ENCODE results near the gene CA4. TPM values are rescaled to one million over a fixed set of nuclear protein-coding genes. Genes with fewer than 3 reads are reported as not detected.
A peak's percentile ranks its signal among the peaks of the same experiment; 100 is the strongest.
"Not testable (repeated sequence)": the region's sequence is repeated elsewhere in the genome, so short reads cannot be mapped to it uniquely, and the experiment has no call there.

Gene CA4
- total RNA-seq, 1 donor from 2014 or later, result not detected

DNA sequence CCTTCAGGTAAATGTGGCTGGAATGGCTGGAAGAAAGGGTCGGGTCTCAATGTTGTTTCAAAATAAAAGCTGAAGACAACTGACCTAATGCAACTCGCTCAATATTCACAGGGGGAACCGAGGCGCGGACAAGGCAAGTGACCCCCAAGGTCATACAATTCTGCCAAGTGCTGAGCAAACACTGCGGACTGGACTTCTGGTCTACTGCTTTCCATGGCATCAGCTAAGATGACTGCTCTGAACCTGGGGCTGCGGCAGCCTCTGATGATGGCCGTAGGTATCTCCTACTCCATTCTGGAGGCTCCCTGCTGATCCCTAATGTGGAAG, 21.9 kb downstream of the CA4 start:
- no peak for DNase-seq (ENCODE audit: low read depth)

DNA sequence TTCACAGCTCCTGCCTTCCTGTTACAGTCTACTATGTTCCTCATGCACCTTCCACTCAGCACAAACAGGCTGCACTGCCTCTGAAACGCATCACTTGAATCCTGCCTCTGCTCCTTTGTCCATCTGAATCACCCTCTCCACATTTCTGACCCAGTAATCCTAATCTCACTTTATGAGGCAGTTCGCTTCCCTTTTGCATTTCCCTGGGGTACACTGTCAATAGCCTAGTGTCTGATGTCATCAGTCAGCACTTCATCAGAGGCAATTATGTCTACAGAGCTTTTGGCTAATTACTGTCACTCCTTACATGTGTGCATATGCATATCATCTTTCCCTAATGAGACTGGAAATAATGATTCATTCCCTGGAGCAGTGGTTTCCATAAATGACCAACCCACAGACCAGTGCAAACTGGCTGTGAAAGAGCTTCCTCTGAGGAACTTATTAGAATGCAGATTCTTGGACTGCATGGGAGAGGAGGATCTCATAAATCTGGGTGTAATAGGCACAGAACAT, 23.6 kb downstream of the CA4 start:
- DNase-seq (ENCODE audit: low read depth), result peak; percentile 61

DNA sequence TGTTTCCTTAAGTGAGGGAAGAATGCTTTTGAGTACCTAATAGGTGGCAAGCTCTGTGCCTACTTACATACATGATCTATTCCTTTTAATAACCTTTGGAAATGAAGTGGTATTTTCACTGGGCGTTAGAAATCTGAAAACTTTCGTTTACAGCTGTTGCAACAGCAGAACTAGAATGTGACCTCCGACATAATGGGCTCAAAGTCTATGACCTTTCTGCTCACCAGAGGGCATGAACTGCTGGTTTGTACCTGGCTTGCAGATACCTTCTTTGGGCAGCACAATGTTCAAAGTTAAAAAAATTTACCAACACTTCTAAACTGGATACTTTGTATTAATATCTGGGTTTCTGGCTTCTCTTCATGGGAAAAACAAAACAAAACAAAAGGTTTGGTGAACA, 24.3 kb downstream of the CA4 start:
- no peak for DNase-seq (ENCODE audit: low read depth)

DNA sequence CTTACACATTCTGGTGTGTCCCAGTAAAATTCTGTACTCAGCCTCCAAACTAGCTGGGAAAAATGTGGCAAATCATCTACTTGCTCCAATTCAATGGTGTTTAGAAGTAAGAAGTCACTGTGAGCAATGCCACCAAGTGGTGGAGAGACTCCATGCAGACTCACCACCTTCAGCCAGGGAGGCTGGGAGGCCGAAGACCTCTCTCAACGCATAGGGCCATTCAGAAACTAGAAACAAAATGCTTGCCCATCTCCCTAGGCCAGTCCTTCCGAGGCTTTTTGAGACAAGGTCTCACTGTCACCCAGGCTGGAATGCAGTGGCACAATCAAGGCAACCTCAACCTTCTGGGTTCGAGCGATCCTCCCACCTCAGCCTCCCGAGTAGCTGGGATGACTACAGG, 25.0 kb downstream of the CA4 start:
- DNase-seq (ENCODE audit: low read depth), result not testable (repeated sequence)

DNA sequence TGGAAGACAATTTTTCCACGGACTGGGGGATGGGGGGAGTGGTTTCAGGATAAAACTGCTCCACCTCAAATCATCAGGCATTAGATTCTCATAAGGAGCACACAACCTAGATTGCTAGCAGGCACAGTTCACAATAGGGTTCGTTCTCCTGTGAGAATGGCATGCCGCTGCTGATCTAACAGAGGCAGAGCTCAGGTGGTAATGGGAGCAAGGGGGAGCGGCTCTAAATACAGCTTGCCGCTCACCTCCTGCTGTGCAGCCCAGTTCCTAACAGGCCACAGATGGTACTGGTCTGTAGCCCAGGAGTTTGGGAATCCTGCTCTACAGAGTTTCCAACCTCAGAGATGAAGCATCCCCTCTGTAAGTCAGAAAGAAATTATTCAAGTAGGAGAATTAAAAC, 27.0 kb downstream of the CA4 start:
- DNase-seq (ENCODE audit: low read depth), result not testable (repeated sequence)

DNA sequence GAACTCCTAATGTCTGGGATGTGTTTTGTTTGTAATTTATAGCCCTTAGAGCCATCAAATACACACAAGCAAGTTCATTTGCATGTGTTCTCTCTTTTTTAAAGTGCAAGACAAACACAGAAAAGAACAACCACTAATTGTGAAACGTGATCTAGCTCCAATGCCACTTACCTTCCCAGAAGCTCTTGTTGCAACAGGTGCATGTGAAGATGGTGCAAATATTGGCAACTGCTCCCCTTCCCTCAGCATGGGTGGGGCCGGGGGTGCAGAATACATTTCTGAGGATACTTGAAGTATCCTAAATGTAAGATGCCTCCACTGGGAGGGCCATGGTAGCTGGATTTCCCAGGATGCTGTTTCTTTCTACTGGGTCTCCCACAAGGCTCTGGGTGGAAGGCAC, 28.4 kb downstream of the CA4 start:
- DNase-seq (ENCODE audit: low read depth), result peak; percentile 55

DNA sequence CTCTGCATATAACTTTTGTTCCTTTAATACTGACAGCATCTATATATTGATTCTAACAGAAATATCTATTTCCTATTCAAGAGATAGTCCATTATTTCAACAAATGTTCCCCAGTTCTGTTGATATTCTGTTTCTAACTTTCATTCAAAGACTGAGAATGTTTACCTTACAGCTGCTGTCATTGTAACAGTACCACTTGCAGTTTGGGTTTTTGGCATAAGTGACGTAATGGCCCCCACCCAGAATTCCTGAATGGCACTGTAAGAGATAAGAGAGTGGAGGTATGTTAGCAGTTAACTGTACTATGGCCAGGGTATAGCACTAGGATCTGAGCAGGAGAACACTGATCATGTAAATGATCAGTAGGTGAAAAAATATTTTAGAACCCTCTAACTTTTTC, 30.6 kb downstream of the CA4 start:
- DNase-seq (ENCODE audit: low read depth), result not testable (repeated sequence)

DNA sequence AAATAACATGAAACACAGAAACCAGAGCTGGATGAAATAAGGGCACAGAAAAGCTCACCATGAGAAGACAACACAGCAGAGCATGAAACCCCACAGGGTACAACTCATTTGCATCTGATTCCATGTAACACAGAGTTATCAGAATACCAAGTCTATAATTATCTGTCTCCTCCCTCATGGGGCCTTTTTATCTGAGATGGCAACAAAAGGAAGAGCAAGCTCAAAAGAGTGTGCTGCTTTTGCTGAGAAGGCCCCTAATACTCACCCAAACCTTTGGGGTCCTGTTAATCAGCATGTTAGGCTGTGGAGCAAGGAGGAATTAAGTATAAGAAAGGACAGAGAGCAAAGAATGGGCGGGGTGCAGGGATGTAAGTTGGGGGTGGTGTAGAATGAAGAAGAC, 36.6 kb downstream of the CA4 start:
- DNase-seq (ENCODE audit: low read depth), result not testable (repeated sequence)

DNA sequence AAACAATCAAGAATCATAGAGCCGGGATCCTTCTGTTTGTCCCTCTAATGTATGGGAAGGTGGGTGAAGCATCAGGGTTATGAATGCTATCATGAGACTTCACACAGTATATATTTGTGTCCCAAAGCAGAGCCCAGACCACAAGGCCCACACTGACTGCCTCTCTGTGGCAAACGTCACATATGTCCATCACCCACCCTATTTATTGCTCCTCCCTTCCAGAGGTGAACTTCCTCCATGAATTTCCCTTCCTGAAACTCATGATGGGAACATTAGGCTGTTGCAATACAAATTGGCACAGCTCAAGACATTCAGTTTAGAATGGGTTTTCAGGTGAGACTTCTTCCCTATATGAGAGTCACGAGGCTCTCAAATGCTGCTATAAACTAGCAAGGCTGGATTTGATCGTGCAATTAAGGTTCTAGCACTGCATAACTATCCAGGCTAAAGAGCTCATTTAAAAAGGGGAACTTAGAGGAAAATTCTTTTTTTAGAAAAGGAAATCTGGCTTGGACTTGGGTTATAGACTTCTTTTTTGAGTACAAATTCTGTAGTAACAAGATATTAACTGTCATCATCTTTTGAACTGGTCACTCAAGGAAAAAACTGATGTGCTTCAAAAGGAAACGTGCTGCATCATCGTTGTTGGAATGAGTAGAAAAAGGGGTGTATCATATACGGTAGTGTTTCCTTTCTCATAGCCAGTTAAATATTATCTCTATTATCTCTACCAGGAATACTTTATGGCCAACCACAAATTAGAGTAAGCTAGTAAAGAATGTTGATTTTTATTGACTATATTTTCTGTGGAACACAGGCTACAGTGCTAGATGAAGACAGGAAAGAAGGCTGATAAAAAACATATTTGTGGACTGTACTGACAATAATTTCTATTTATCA, 37.3 kb downstream of the CA4 start:
- DNase-seq (ENCODE audit: low read depth), result not testable (repeated sequence)

DNA sequence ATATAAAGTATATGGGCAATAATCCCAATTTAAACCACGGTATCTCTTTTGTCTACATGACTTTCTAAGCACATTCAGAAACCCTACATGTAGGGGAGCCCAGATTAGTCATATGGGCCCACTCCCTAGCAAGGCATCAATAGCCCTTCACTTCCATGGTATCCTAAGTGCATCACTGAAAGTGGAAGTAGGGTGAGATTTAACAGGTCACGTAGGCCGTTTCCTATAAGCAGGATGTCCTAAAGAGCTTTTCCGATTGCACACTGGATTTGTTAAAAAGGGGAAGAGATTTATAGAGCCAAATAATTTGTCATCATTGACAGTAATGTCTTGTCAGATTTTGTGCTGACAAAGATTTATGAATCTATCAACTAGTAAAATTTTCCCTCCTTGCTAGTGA, 39.0 kb downstream of the CA4 start:
- no peak for DNase-seq (ENCODE audit: low read depth)

DNA sequence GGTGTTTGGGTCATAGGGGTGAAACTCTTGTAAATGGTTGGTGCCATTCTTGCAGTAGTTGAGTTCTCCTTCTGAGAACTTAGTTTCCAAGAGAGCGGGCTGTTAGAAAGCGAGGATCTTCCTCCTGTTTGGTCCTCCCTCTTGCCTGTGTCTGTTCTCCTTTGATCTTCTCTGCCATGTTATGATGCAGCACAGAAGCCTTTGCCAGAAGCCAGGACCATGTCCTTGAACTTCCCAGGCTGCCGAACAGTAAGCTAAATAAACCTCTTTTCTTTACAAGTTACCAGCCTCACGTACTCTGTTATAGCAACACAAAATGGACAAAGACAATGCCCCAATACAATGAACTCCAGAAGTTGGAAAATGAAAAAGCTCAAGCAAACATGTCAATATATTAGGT, 40.3 kb downstream of the CA4 start:
- DNase-seq (ENCODE audit: low read depth), result not testable (repeated sequence)

DNA sequence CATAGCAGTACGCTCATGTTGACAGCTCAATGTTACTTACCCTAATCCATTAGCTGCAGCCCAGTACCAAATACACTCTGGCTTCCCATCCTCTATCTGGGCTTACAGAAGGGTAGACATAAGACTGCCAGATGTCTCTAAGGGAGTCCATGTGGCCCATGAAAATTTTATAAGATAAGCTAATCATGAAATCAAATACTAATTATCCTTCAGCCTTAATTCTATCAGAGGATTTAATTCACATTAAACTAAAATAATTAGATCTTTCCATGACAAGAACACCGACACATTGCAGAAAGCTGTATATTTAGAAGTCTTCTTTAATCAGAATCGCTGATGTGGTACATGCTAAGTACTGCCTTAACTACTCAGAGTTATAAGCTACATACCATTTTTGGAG, 43.3 kb downstream of the CA4 start:
- not testable (repeated sequence) for DNase-seq (ENCODE audit: low read depth)

DNA sequence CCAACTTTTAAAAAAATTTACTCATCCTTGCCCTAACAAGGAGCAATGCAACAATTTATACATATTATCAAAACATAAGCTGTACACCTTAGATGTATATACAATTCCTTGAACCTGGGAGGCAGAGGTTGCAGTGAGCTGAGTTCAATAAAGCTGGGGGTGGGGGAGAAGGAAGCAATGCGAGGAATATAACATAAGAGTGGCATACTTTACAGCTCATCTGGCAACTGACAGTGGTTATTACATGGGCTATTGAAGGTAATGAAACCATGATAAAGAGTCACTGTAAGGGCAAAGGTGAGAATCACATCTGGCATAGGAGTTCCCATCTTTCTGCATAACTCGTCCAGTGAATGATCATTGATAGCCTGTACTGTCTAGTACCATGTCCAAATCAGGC, 43.7 kb downstream of the CA4 start:
- DNase-seq (ENCODE audit: low read depth), result no peak

DNA sequence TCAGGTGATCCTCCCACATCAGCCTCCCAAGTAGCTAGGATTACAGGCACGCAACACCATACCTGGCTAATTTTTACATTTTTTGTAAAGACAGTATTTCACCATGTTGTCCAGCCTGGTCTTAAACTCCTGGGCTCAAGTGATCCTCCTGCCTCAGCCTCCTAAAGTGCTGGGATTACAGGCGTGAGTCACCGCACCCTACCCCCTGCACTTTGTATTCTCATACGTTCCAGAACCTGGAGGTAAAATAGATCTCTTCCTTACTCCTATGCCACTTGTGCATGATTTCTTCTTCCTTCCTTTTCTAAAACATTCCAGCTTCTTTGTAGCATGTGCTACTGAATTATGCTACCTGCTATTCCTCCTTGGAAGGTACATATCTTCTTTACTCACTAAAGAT, 44.4 kb downstream of the CA4 start:
- DNase-seq (ENCODE audit: low read depth), result not testable (repeated sequence)

DNA sequence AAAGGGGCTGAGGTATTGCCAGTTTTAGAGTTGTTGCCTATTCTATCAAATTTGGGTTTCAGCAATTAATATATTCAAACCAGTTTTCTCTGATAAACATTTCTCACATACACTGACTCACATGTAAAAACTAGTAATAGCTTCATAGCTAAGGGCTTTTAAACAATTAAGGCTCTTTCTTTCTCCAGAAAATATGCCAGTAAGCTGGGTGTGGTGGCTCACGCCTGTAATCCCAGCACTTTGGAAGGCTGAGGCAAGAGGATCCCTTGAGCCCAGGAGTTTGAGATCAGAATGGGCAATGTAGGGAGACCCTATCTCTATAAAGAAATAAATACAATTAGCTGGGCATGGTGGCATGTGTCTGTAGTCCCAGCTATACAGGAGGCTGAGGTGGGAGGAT, 48.9 kb downstream of the CA4 start:
- DNase-seq (ENCODE audit: low read depth), result not testable (repeated sequence)

DNA sequence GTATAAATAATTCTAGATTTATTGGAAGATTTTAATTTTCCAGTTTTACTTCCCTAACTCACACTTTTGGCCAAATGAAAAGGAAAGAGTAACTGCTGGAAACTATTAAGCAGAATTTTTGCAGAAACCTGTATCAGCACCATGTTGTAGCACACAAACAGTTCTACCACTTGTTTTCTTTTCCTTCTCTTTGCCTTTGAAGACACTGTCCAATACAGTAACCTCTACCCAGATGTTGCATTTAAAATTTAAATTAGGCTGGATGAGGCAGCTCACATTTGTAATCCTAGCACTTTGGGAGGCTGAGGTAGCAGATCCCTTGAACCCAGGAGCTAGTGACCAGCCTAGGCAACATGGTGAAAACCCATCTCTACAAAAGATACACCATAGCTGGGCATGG, 56.0 kb downstream of the CA4 start:
- not testable (repeated sequence) for DNase-seq (ENCODE audit: low read depth)

DNA sequence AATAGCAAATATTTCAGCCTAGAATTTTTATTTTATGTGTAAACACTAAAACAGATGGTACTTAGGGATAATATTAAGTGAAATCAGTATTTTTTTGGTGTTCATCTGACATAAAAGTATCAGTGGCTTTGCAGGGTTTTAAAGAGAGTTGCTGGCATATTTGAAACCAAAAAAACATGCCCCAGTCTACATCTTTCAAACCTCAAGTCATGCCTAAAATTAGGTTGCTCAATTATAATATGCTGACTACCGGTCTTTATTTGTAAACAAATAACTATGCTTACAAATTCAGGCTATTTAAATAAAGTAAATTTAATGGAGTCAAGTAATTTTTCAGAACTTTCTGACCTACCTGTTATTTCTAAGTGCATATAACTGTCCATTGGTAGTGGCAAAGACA, 58.5 kb downstream of the CA4 start:
- DNase-seq (ENCODE audit: low read depth), result not testable (repeated sequence)

Other genes starting within 250 kb of the CA4 start
- gene RNFT1, start 185.2 kb upstream of the CA4 start, total RNA-seq, result 12.4 and 12.5 TPM in 2 replicates
- 18.3 and 34.8 TPM in 2 replicates for gene HEATR6, start 71.1 kb upstream of the CA4 start, total RNA-seq
- gene USP32, start 242.2 kb downstream of the CA4 start, total RNA-seq, result 48.3 and 57.9 TPM in 2 replicates